Endothelial cell of umbilical vein (primary cell): ENCODE data around the gene MYDGF. TPM values are rescaled to one million over a fixed set of nuclear protein-coding genes. Genes with fewer than 3 reads are reported as not detected.

ENCODE experiments used
- BruUV-seq: library from RNA; stranded (reverse); fragments of 400-500 nt; replicated peaks from 2 replicates; lab custom pipeline; 2021; lab: Mats Ljungman, UMichigan
- CTCF ChIA-PET: fragments of 300-600, 350-600 bp; sonication (Branson Sonifier 250); formaldehyde crosslinking; loops from one replicate; lab custom pipeline; 2021; ENCODE audit warnings: antibody characterized with exemption, inconsistent platforms; lab: Charles Lee
- POLR2A ChIA-PET: fragments of 300-600, 350-600 bp; sonication (Branson Sonifier 250); formaldehyde crosslinking; loops from one replicate; lab custom pipeline; 2021; ENCODE audit warnings: antibody characterized with exemption, inconsistent platforms; lab: Charles Lee
- DNase-seq: peaks from one replicate; pipeline ENCODE4 v3.0.0-alpha.2; 2011; ENCODE audit warnings: low read depth, low spot score
- FAIRE-seq: peaks from 2 replicates; lab custom pipeline; 2011; peaks lifted over from hg19 to GRCh38; lab: Jason Lieb, UNC
- H2AFZ ChIP-seq: 2 replicates; pipeline ENCODE4 v1.6.0; 2012; ENCODE audit warnings: low read depth, low read length, control low read depth, inconsistent platforms
- H3K27ac ChIP-seq: 2 replicates; pipeline ENCODE4 v1.5.1; 2011; ENCODE audit warnings: low read depth, mild to moderate bottlenecking, control low read depth, low read length, moderate library complexity; ENCODE audit not compliant: insufficient read depth
- H3K27me3 ChIP-seq, 2 experiments: 2 replicates each; pipeline versions ENCODE4 v1.6.0 to v1.6.1; 2011; ENCODE audit warnings: low read length in 2 of 2, mixed read lengths in 1 of 2; ENCODE audit not compliant: control insufficient read depth in 2 of 2, insufficient read depth in 2 of 2
- H3K36me3 ChIP-seq, 2 experiments: 2 replicates in 1 of 2; 3 replicates in 1 of 2; pipeline ENCODE4 v1.5.1; 2011; ENCODE audit warnings: low read length in 2 of 2, mild to moderate bottlenecking in 1 of 2, moderate library complexity in 1 of 2; ENCODE audit not compliant: control insufficient read depth in 2 of 2, insufficient read depth in 2 of 2; ENCODE audit errors: extremely low read depth in 1 of 2
- H3K4me1 ChIP-seq: 3 replicates; pipeline ENCODE4 v1.5.1; 2011; ENCODE audit warnings: mild to moderate bottlenecking, low read length; ENCODE audit not compliant: control insufficient read depth, insufficient read depth; ENCODE audit errors: extremely low read depth
- H3K4me2 ChIP-seq: 2 replicates; pipeline ENCODE4 v1.6.1; 2011; ENCODE audit warnings: low read length, control low read depth, mixed read lengths; ENCODE audit not compliant: insufficient read depth
- H3K4me3 ChIP-seq, 3 experiments: fragments of 200-600 bp in 1 of 3; sonication (generic), shearing (Covaris generic) in 1 of 3; replicated peaks in 1 of 3; 2 replicates each; pipeline ENCODE4 v1.5.1; 2011 to 2016; ENCODE audit warnings: control low read depth in 3 of 3, low read length in 3 of 3, mild to moderate bottlenecking in 2 of 3, inconsistent platforms in 1 of 3, low read depth in 1 of 3, moderate library complexity in 1 of 3; ENCODE audit not compliant: insufficient read depth in 1 of 3
- H3K79me2 ChIP-seq: 2 replicates; pipeline ENCODE4 v1.6.0; 2012; ENCODE audit warnings: low read length, inconsistent platforms; ENCODE audit not compliant: control insufficient read depth, insufficient read depth
- H3K9ac ChIP-seq: replicated peaks from 2 replicates; pipeline ENCODE3; 2011; ENCODE audit warnings: low read length, control low read depth; ENCODE audit not compliant: insufficient read depth; ENCODE audit errors: extremely low read depth
- H3K9me1 ChIP-seq: replicated peaks from 3 replicates; pipeline ENCODE4 v1.6.0; 2011; ENCODE audit warnings: mild to moderate bottlenecking, low read length; ENCODE audit not compliant: control insufficient read depth, insufficient read depth; ENCODE audit errors: extremely low read depth
- H3K9me3 ChIP-seq: replicated peaks from 2 replicates; pipeline ENCODE4 v1.5.1; 2012; ENCODE audit warnings: low read length, inconsistent platforms; ENCODE audit not compliant: control insufficient read depth, insufficient read depth
- H4K20me1 ChIP-seq: replicated peaks from 2 replicates; pipeline ENCODE3; 2011; ENCODE audit warnings: mild to moderate bottlenecking, low read length; ENCODE audit not compliant: control insufficient read depth, insufficient read depth; ENCODE audit errors: extremely low read depth
- EZH2 ChIP-seq: IDR thresholded peaks from 2 replicates; pipeline ENCODE4 v1.6.1; 2012; ENCODE audit warnings: borderline replicate concordance, low read depth, mild to moderate bottlenecking, moderate library complexity, low read length, inconsistent platforms; ENCODE audit not compliant: severe bottlenecking
- FOS ChIP-seq: IDR thresholded peaks from 2 replicates; pipeline ENCODE4 v1.6.1; 2011; ENCODE audit warnings: mild to moderate bottlenecking, low read length, moderate library complexity, borderline replicate concordance; ENCODE audit not compliant: insufficient read depth
- GATA2 ChIP-seq: IDR thresholded peaks from 2 replicates; pipeline ENCODE4 v1.7.0; 2011; ENCODE audit warnings: low read depth, mild to moderate bottlenecking, moderate library complexity, mixed read lengths, low read length; ENCODE audit not compliant: insufficient read length, insufficient read depth
- JUN ChIP-seq: IDR thresholded peaks from 2 replicates; pipeline ENCODE4 v1.6.1; 2011; ENCODE audit warnings: borderline replicate concordance, low read depth; ENCODE audit not compliant: insufficient read length, insufficient read depth
- MYC ChIP-seq: IDR thresholded peaks from one replicate; pipeline ENCODE4 v1.6.1; 2011; ENCODE audit warnings: mild to moderate bottlenecking, low read depth, low read length
- POLR2A ChIP-seq: IDR thresholded peaks from 2 replicates; pipeline ENCODE4 v1.6.1; 2012; ENCODE audit warnings: low read depth, mild to moderate bottlenecking, control low read depth, low read length
- POLR2AphosphoS5 ChIP-seq: IDR thresholded peaks from 2 replicates; pipeline ENCODE4 v1.6.1; 2012; ENCODE audit warnings: low read depth, mild to moderate bottlenecking, control low read depth, low read length, moderate library complexity; ENCODE audit not compliant: insufficient read depth
- dilution Hi-C: fragments of 300-500 bp; cut with MboI; formaldehyde crosslinking; loops from one replicate; pipeline ENCODE4 v1.15.0; 2019; ENCODE audit warnings: low sequenced_read_pairs; ENCODE audit not compliant: extremely low pct_ligation_motif_present
- intact Hi-C: fragments of 100-400 bp; cut with micrococcal nuclease; formaldehyde crosslinking; loops from one replicate; pipeline ENCODE4 v1.10.0; 2022
- polyA plus RNA-seq, 4 experiments: library from polyadenylated mRNA; depleted of rRNA in 3 of 4; stranded (reverse) in 3 of 4; unstranded in 1 of 4; fragments of >200 nt; gene quantifications; 2 replicates each; pipeline versions ENCODE4 v1.2.1 to v1.2.3, GENCODE V29; 2011 to 2012; ENCODE audit warnings: missing spikeins in 1 of 4
- total RNA-seq: library from RNA; stranded (reverse); gene quantifications from 2 replicates; pipeline ENCODE4 v1.2.3, GENCODE V29; 2021
- TF ChIP-seq, protein P1 (sequence below): IDR thresholded peaks from 2 replicates; pipeline ENCODE4 v1.6.1; 2011; ENCODE audit not compliant: insufficient read depth, insufficient read length
- TF ChIP-seq, protein P2 (sequence below), 2 donors: IDR thresholded peaks; 1 replicate in 1 of 2; 2 replicates in 1 of 2; pipeline ENCODE4 v1.5.1; 2011; ENCODE audit warnings: low read length in 2 of 2, mild to moderate bottlenecking in 2 of 2, moderate library complexity in 2 of 2, control low read depth in 1 of 2, inconsistent platforms in 1 of 2, low read depth in 1 of 2; ENCODE audit not compliant: insufficient read depth in 1 of 2; ENCODE audit errors: extremely low read depth in 1 of 2

MYDGF gene
- total and polyA plus RNA-seq, 2 donors (not counting 3 experiments of a cell fraction or from before 2014, with no cell fraction given): 191 to 337 TPM

DNA sequence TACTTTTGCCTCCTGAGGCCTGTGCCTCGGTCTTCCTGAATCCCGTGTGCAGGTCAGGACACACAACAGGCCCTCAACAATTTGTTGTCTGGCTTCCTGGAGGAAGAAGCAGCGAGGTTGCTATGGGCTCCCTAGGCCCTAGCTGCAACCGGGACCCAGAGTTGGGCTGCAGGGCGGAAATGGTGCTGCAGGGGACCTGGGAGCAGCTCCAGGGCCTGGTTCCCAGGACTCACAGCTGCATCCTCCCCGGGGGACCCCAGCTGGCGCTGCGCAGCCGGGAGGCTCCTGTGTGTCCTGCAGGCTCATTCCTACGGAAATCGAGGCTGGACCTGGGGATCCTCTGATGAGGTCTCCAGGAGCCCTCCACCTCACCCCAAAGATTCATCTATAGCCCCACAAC lies 31.8 kb downstream of the MYDGF start:
- Histone ChIP-seq H3K4me3 (no peak overlapping the region), H3K27me3 (no peaks in the 10 kb centered on the region), H4K20me1 (no peaks in the 10 kb centered on the region), H3K9ac (peak overlapping the region; percentile 4), H3K79me2 (peaks cover 37% of the 10 kb centered on the region), H3K9me1 (no peaks in the 10 kb centered on the region), H3K36me3 (peaks cover 0 to 5% of the 10 kb centered on the region in 2 experiments), H3K4me2 (no peak overlapping the region), H3K27ac (peak overlapping the region; percentile 48), H2AFZ (no peak overlapping the region), H3K9me3 (no peaks in the 10 kb centered on the region), H3K4me1 (peaks cover 48% of the 10 kb centered on the region)
- POLR2A ChIA-PET: no interaction called here
- FAIRE-seq (no peak), DNase-seq (peak; percentile 65)
- intact Hi-C loops: loop anchor here (5.0 kb wide), 2 partner anchors 166 to 236 kb away; partner anchors contain the start of genes CHAF1A, HDGFL2 and SH3GL1
- dilution Hi-C loops: no loop called here
- CTCF ChIA-PET: interaction anchor here (1.1 to 3.7 kb wide), 5 partner anchors 48 to 114 kb away, joined by 4 to 66 read pairs (median 42); partner anchors contain the start of gene SEMA6B
- TF ChIP-seq, protein P1, sequence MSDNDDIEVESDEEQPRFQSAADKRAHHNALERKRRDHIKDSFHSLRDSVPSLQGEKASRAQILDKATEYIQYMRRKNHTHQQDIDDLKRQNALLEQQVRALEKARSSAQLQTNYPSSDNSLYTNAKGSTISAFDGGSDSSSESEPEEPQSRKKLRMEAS: no peak
- TF ChIP-seq MYC: no peak
- TF ChIP-seq POLR2AphosphoS5: no peak
- TF ChIP-seq, protein P2, sequence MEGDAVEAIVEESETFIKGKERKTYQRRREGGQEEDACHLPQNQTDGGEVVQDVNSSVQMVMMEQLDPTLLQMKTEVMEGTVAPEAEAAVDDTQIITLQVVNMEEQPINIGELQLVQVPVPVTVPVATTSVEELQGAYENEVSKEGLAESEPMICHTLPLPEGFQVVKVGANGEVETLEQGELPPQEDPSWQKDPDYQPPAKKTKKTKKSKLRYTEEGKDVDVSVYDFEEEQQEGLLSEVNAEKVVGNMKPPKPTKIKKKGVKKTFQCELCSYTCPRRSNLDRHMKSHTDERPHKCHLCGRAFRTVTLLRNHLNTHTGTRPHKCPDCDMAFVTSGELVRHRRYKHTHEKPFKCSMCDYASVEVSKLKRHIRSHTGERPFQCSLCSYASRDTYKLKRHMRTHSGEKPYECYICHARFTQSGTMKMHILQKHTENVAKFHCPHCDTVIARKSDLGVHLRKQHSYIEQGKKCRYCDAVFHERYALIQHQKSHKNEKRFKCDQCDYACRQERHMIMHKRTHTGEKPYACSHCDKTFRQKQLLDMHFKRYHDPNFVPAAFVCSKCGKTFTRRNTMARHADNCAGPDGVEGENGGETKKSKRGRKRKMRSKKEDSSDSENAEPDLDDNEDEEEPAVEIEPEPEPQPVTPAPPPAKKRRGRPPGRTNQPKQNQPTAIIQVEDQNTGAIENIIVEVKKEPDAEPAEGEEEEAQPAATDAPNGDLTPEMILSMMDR (IDR thresholded peaks at IDR 0.05; ENCODE audit: extremely low read depth in 1 of 2, insufficient read depth in 1 of 2, low read depth in 1 of 2, low read length in 2 of 2): no peak
- no peak for TF ChIP-seq GATA2
- TF ChIP-seq JUN: no peak
- no peak for TF ChIP-seq POLR2A
- no peak for TF ChIP-seq FOS
- no peak for TF ChIP-seq EZH2
- BruUV-seq: no TSS peak
